22Rv1 (cell line): ENCODE results near the gene RAB14.

Source experiments
- ZFX ChIP-seq: fragments of 450-650 bp; IDR thresholded peaks from 2 replicates; pipeline ENCODE4 v1.6.1; 2017; ENCODE audit warnings: antibody characterized with exemption, borderline replicate concordance
- TF ChIP-seq, protein P1 (sequence below): fragments of 450-650 bp; IDR thresholded peaks from 2 replicates; pipeline ENCODE4 v1.5.1; 2017; ENCODE audit warnings: mild to moderate bottlenecking

DNA sequence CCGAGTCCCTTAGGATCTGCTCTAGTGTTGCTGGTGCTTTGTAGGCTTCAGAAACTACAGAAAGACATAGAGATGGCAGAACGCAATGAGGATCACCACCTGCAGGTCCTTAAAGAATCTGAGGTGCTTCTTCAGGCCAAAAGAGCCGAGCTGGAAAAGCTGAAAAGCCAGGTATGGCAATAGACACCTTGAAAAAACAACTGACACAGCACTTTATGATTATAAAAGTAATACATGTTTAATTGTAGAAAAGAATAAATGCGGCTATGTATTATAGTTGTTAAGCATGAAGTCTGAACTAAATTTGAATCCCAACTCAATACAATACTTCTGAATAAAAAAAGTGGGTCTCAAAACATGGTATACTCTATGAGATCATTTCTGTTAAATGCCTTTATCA is 43.7 kb downstream of the RAB14 start:
- TF ChIP-seq, protein P1, sequence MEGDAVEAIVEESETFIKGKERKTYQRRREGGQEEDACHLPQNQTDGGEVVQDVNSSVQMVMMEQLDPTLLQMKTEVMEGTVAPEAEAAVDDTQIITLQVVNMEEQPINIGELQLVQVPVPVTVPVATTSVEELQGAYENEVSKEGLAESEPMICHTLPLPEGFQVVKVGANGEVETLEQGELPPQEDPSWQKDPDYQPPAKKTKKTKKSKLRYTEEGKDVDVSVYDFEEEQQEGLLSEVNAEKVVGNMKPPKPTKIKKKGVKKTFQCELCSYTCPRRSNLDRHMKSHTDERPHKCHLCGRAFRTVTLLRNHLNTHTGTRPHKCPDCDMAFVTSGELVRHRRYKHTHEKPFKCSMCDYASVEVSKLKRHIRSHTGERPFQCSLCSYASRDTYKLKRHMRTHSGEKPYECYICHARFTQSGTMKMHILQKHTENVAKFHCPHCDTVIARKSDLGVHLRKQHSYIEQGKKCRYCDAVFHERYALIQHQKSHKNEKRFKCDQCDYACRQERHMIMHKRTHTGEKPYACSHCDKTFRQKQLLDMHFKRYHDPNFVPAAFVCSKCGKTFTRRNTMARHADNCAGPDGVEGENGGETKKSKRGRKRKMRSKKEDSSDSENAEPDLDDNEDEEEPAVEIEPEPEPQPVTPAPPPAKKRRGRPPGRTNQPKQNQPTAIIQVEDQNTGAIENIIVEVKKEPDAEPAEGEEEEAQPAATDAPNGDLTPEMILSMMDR = no peak
- TF ChIP-seq ZFX = no peak
